T-helper 1 cell treated with Interleukin-12 subunit alpha and Interleukin-12 subunit beta and Interleukin-4 antibody, amounts not matched to agents 30 μg/mL and 1 μg/mL, for 36 hours (primary cell): ENCODE measurements around the gene NFATC1.

Experiments
- H3K27ac Mint-ChIP-seq: one replicate; pipeline ENCODE4 v1.8.0; 2021; ENCODE audit warnings: mild to moderate bottlenecking, mixed read lengths
- H3K27me3 Mint-ChIP-seq: one replicate; pipeline ENCODE4 v1.8.0; 2021; ENCODE audit warnings: low read depth, mixed read lengths
- H3K36me3 Mint-ChIP-seq: one replicate; pipeline ENCODE4 v1.8.0; 2021; ENCODE audit warnings: low read depth, mixed read lengths
- H3K4me1 Mint-ChIP-seq: one replicate; pipeline ENCODE4 v1.8.0; 2021; ENCODE audit warnings: low read depth, mixed read lengths
- H3K4me3 Mint-ChIP-seq: one replicate; pipeline ENCODE4 v1.8.0; 2021; ENCODE audit warnings: mild to moderate bottlenecking, moderate library complexity, mixed read lengths
- H3K9me3 Mint-ChIP-seq: one replicate; pipeline ENCODE4 v1.8.0; 2021; ENCODE audit warnings: mixed read lengths

Gene NFATC1

DNA sequence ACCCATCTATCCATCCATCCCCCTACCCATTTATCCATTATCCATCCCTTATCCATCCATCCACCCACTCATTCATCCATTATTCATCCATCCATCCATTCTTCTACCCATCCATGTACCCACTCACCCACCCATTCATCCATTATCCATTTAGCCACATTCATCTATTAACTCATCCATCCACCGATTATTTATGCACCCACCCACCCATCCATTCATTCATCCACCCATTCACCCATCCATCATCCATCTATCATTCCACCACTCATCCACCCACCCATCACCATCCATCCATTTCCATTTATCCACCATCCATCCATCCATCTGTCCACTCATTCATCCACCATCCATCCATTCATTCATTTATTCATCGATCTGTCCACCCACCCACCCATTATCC, 146.5 kb downstream of the NFATC1 start:
- no peak overlapping the region for H3K27ac Mint-ChIP-seq
- H3K4me1 Mint-ChIP-seq: no peaks in the 10 kb centered on the region
- no peak overlapping the region for H3K4me3 Mint-ChIP-seq
- H3K36me3 Mint-ChIP-seq: no peaks in the 10 kb centered on the region
- H3K9me3 Mint-ChIP-seq: peaks cover 7% of the 10 kb centered on the region
- H3K27me3 Mint-ChIP-seq: no peaks in the 10 kb centered on the region

DNA sequence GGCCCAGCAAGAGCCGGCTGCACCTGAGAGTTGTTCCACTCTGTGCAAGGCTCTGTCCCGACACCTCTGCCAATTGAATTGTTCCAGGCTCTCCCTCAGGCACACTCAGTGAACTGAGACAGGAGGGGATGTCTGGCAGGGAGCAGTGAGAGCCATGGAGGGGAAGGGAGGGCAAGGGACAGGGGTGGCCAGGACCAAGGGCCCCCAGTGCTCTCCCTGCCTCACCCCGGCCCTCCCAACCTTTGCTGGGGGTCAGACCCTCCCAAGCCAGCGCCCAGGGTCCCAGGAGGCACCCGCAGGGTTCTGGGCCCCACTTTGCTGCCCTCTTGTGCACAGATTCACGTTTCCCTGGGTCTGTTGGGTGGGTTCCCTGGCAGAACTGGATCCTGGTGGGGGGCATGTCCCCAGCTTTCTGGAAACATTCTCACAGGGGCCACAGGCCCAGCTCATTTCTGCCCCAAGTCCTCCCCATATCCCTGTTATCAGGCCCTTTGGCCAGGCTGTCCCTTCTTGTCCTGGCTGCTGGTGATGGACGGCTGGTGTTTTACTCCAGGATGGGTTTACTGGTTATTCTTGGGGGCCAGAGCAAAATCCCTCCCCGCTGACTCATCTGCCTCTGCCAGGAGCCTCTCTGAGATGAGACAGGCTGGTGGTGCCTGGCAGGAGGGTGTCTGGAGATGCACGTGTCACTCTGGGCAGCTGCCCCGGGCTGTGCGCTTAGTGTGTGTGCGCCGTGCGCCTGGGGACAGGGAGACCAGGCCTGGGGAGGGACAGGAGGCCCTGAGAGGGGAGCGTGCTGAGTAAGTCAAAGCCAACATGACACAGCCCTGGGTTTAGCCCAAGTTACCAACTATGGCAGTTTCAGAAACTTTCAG, 147.4 kb downstream of the NFATC1 start:
- Mint-ChIP-seq H3K36me3 (no peaks in the 10 kb centered on the region), H3K9me3 (peaks cover 7% of the 10 kb centered on the region), H3K4me1 (no peaks in the 10 kb centered on the region), H3K4me3 (no peak overlapping the region), H3K27ac (no peak overlapping the region), H3K27me3 (no peaks in the 10 kb centered on the region)

DNA sequence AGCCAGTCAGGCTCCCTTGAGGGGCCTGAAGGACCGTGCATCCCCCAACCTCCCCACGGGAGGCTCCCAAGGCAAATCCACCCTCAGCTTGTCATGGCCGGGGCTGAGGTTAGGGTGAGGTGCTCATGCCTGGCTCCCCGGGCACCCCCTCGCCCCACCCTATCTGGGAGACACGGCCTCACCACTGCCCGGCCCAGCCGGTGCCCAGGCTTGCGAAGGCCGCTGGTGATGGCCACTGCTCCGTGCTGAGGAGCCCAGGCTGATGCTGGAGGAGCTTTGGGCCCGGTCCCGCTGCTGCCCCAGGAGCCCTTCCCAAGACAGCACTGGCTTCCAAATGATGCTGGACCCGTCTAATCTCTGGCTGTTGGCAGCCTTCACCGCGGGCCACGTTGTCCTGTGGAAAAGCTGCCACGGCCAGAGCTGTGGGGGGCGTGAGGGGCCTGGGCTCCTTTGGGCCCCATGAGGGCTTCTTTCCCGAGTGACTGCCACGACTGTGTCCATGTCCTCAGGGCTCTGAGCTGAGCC, 148.2 kb downstream of the NFATC1 start:
- H3K4me3 Mint-ChIP-seq: no peak overlapping the region
- no peak overlapping the region for H3K27ac Mint-ChIP-seq
- no peaks in the 10 kb centered on the region for H3K27me3 Mint-ChIP-seq
- no peaks in the 10 kb centered on the region for H3K36me3 Mint-ChIP-seq
- no peaks in the 10 kb centered on the region for H3K4me1 Mint-ChIP-seq
- peaks cover 7% of the 10 kb centered on the region for H3K9me3 Mint-ChIP-seq

DNA sequence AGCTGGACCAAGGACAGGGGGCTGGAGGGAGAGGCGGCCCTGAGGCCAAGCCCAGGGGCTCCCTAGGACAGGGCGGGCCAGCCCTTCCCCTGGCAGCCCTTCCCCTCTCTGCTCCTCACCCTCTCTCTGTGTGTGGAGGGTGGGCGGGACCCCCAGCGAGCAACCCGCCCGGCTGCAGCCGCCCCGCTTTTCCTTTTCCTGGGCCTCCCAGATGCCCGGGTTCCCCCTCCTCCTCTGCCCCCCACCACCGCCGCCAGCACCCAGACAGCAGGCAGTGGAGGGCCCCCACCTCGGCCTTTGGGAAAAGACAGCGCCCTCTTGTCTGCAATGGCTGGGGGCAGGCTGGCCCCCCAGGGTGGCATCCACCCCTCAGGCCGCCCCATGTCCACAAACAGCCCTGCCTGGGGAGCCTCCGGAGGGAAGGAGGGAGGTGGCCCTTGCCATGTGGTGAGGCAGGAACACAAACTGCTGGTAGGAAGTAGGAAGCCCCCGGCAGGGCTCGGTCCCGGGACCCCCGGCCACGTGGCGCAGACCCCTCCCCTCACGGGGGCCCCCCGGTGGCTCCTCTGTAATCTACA, 148.7 kb downstream of the NFATC1 start:
- Mint-ChIP-seq H3K4me3 (no peak overlapping the region), H3K27me3 (no peaks in the 10 kb centered on the region), H3K36me3 (no peaks in the 10 kb centered on the region), H3K27ac (no peak overlapping the region), H3K4me1 (no peaks in the 10 kb centered on the region), H3K9me3 (peaks cover 7% of the 10 kb centered on the region)

DNA sequence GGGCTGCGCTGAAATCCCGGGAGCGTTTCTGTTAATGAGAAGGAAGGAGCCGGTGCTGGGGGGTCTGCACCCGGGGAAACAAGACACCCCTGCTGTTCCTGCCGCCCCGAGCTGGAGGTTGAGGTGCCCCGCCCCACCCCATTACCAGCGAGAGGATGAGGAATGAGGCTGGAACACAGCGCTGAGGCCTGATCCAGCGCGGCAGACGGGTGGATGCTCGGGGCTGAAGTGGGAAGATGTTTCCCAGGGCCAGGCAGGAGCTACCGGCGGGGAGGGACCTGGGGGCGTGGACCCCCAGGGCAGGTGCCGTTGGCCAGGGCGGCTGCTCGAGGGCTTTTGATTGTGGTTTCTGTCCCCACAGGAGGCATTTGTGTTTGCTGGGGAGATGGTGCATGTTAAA, 149.5 kb downstream of the NFATC1 start:
- no peak overlapping the region for H3K27ac Mint-ChIP-seq
- peaks cover 7% of the 10 kb centered on the region for H3K9me3 Mint-ChIP-seq
- H3K36me3 Mint-ChIP-seq: no peaks in the 10 kb centered on the region
- no peaks in the 10 kb centered on the region for H3K4me1 Mint-ChIP-seq
- H3K27me3 Mint-ChIP-seq: no peaks in the 10 kb centered on the region
- H3K4me3 Mint-ChIP-seq: no peak overlapping the region

DNA sequence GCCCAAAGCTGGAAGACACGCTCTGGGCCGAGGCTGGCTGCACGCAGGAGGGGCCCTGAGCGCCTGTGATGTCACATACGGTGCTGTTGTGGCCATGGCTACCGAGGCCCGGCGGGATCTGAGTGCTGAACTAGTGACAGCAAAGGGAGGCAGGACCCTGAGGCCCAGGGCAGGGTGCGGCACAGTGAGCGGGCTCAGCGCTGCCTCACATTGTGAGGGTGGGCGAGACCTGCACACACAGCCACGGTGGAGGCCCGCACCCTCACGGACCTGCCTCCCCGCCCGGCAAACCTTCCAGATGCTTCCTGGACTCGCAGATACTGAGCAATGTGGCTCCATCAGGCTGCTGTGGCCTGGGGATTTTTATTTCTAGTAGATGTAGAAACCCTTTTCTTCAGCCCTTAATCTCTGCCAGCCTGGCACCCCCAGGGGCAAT, 150.0 kb downstream of the NFATC1 start:
- Mint-ChIP-seq H3K4me3 (no peak overlapping the region), H3K27ac (no peak overlapping the region), H3K9me3 (peaks cover 7% of the 10 kb centered on the region), H3K27me3 (no peaks in the 10 kb centered on the region), H3K36me3 (no peaks in the 10 kb centered on the region), H3K4me1 (no peaks in the 10 kb centered on the region)

DNA sequence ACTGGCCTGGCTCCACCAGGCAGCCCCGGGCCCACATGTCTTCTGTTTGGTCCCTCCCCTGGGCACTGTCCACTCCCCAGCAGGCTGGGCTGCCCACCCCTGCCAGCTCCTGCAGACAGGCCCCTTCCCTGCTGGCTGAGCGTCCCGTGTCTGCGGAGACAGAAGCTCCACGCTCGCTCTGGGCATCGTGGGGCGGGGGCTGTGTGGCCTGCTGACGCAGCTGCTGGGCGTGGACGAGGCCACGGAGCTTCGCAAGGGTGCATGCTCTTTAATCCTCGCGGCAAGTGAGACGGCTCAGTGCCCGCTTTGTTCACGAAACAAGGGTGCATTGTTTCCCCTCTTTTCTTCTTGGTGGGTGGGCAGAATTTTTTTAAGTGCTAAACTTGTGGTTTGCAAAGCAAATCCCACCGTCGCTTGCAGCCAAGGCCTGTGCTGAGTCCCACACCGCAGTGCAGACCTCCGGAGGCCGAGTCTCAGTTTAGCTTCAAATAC, 151.1 kb downstream of the NFATC1 start:
- H3K4me1 Mint-ChIP-seq: no peaks in the 10 kb centered on the region
- H3K27me3 Mint-ChIP-seq: no peaks in the 10 kb centered on the region
- H3K9me3 Mint-ChIP-seq: peaks cover 7% of the 10 kb centered on the region
- no peak overlapping the region for H3K27ac Mint-ChIP-seq
- H3K36me3 Mint-ChIP-seq: no peaks in the 10 kb centered on the region
- no peak overlapping the region for H3K4me3 Mint-ChIP-seq

DNA sequence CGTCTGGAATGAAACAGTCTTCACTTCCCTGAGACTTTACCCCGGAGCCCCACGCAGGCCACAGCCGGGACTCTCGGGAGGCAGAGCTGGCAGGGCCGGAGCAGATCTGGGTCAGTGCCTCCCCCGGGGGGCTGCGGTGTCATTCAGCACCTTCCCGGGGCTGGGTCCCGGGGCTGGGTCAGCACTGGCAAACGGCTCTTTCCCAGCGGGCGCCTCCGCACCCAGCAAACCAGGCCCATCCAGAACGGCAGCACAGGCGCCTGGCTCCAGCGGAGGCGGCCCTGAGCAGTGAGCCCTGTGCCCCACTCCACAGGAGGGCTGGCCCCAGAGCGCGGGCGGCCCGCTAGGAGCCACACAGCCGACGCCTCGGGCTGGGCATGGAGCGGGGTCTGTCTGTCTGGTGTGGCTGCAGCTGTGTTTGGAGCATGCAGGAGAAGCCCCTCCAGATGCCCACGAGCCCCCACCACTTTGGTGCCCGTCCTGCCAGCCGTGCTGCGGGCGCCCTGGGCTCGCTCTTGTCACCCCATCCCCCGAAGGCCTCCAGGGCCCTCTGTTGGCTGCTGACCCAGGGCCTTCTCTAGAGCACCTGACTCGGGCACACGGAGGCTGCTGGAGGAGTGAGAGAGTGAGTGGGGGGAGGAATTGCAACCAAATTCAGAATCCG, 151.8 kb downstream of the NFATC1 start:
- Mint-ChIP-seq H3K36me3 (no peaks in the 10 kb centered on the region), H3K27me3 (no peaks in the 10 kb centered on the region), H3K4me1 (no peaks in the 10 kb centered on the region), H3K4me3 (no peak overlapping the region), H3K9me3 (peaks cover 2% of the 10 kb centered on the region), H3K27ac (no peak overlapping the region)

DNA sequence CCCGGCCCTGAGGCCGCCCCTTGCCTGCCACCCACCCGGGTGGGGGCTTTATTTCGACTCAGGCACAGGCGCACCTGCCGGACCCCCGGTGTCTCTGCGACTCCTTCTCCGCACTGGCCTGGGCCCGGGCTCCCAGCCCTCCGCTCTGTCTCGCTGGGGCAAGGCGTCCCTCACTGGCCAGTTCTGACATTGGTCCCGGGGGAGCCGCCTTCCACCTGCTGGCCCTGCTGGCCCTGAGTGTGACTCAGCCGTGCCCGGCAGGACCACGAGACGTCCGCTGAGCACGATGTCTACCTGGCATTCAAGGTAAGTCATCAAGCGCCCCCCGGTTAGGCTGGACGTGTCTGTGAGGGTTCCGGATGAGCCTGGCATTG, 152.3 kb downstream of the NFATC1 start:
- Mint-ChIP-seq H3K9me3 (no peaks in the 10 kb centered on the region), H3K4me1 (no peaks in the 10 kb centered on the region), H3K27me3 (no peaks in the 10 kb centered on the region), H3K27ac (no peak overlapping the region), H3K36me3 (no peaks in the 10 kb centered on the region), H3K4me3 (no peak overlapping the region)

DNA sequence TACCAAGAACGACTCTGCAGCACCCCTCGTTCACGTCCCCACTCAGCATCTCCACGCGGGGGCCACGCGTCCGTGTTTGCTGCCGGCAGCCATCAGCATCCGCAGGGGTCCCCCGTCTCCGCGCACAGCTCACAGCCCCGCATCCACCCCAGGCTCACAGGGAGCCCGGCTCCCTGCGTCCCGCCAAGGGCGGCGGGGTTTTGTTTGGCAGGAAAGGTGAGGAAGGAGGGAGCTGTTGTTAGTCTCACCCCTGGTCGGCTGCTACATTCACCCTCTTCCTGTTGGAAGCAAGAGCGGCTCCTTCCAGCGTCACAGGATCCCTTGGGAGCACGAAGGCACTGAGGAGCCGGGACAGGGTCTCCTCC, 152.9 kb downstream of the NFATC1 start:
- no peaks in the 10 kb centered on the region for H3K27me3 Mint-ChIP-seq

DNA sequence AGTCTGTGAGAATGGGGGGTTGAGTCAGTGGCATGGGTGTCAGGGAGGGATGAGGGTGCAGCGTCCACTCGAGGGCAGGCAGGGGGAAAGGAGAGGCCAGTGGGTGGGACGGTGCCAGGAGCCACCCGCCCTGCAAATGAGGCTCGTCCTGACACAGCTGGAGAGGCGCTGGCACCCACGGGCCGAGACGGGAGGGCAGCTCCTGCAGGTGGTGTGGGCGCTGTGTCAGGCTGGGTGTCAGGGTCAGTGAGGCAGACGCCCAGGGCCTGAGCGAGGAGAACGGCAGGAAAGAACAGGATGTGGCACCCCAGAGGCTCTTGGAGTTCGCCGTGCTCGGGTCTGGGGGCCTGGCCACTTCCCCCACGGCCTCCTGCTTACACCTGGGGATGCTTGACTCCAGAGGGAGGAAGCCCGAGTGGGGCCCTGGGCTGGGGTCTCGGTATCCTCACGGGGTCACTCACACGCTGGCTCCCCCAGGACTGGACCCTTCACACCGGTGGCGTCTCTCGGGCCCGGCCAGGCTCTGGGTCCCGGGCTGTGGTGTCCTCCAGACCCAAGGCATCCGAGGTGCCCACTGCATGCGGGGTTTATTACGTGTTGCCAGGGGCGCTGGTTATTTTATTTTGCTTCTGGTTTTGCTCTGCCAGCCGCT, 153.4 kb downstream of the NFATC1 start:
- Mint-ChIP-seq H3K4me1 (no peaks in the 10 kb centered on the region), H3K36me3 (no peaks in the 10 kb centered on the region), H3K27me3 (no peaks in the 10 kb centered on the region), H3K9me3 (no peaks in the 10 kb centered on the region), H3K27ac (no peak overlapping the region), H3K4me3 (no peak overlapping the region)

More for the DNA sequence above, 152.9 kb downstream of the NFATC1 start:
- H3K27ac Mint-ChIP-seq: no peak overlapping the region
- no peaks in the 10 kb centered on the region for H3K9me3 Mint-ChIP-seq
- H3K4me1 Mint-ChIP-seq: no peaks in the 10 kb centered on the region
- no peak overlapping the region for H3K4me3 Mint-ChIP-seq
- H3K36me3 Mint-ChIP-seq: no peaks in the 10 kb centered on the region

DNA sequence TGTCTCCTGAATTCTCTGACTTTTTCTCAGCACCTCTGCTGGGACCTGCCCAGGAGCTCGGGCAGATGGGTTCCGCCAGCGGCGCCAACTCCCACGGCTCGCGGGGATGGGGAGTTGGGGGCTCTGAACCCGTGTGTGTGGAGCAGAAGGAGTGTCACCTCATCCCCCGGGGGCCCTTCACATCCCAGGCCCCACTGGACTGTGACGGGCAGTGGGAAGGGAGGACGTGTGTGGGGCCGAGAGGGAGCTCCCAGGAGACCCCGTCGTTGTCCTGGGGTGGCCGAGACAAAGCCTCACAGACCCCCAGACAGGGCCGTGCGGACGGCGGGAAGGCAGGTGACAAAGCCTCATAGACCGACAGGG, 153.9 kb downstream of the NFATC1 start:
- Mint-ChIP-seq H3K4me1 (no peaks in the 10 kb centered on the region), H3K27ac (no peak overlapping the region), H3K9me3 (no peaks in the 10 kb centered on the region), H3K36me3 (no peaks in the 10 kb centered on the region), H3K27me3 (no peaks in the 10 kb centered on the region), H3K4me3 (no peak overlapping the region)

DNA sequence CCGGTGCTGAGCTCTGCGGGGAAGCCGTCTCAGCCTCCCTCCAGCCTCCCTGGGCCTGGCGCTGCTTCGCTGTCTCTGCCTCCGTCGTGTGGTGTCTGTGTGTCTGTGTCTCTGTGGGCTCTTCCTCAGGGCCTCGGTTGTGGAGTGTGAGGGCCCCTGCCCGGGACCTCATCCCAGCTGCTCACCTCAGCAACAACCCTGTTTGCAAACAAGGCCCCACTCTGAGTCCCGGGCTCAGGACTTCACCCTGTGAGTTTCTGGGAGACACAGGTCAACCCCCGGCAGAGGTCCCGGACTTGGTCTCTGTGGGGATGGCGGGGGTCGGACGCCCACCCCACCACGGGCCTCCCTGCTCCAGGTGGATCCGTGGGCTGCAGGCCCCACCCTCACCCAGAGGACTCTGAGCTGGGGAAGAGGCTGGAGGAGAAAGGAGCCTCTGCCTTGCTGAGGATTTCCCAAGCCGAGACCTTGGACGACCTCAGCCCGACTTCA, 156.5 kb downstream of the NFATC1 start:
- Mint-ChIP-seq H3K4me3 (no peak overlapping the region), H3K27me3 (no peaks in the 10 kb centered on the region), H3K9me3 (no peaks in the 10 kb centered on the region), H3K36me3 (no peaks in the 10 kb centered on the region), H3K27ac (no peak overlapping the region), H3K4me1 (no peaks in the 10 kb centered on the region)

DNA sequence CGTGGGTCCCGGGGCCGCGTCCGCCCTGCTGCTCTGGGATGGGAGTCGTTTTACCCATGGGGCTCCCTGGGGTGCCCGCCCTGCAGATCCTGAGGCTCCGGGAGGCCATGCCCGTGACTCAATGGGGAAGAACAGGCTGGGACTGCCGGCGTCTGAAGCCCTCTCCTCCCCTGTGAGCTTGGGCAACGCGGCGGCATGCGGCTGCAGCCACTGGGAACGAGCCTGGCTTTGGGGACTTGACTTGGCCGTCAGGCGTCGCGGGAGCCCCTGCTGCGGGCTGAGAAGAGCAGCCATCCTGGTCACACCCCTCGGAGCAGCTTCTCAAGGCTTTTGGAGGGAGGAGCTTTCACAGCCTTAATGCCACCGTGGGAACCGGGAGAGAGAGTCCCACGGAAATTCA, 157.0 kb downstream of the NFATC1 start:
- Mint-ChIP-seq H3K4me1 (no peaks in the 10 kb centered on the region), H3K36me3 (no peaks in the 10 kb centered on the region), H3K27ac (no peak overlapping the region), H3K27me3 (no peaks in the 10 kb centered on the region), H3K9me3 (no peaks in the 10 kb centered on the region), H3K4me3 (no peak overlapping the region)
